Erythroblast (primary cell): ENCODE measurements around the gene ENOX1.

Experiments used
- GATA1 ChIP-seq: IDR thresholded peaks from 2 replicates; pipeline ENCODE4 v1.6.1; 2011; ENCODE audit warnings: low read depth, mild to moderate bottlenecking, control low read depth, low read length, moderate library complexity
- POLR2A ChIP-seq: IDR thresholded peaks from 2 replicates; pipeline ENCODE4 v1.6.1; 2011; ENCODE audit warnings: mild to moderate bottlenecking, low read length

DNA sequence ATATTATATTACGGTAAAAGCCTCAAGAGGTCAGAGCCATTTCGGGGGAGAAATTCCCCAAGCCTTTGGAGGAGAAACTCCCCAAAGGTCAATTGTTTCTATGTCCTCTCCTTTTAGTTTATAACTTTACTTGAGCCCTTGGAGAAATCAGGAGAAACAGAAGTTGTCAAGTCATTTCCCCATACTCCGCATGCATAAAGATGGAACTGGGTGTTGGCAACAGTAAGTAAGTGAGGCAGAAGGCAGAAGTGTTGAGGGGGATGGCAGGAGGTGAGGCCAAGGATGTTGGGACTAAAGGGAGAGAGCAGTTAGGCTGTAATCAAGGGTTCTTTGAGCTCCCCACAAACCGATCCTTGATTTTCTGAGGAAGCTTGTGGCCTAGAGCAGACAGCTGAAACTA is 307.9 kb downstream of the ENOX1 start:
- TF ChIP-seq POLR2A (no peak), GATA1 (no peak)
